Endodermal cell (in vitro differentiated cells): ENCODE results near the gene SLC6A13. TPM values are rescaled to one million over a fixed set of nuclear protein-coding genes. Genes with fewer than 3 reads are reported as not detected.

Experiments used
- DNase-seq: peaks from one replicate; pipeline ENCODE4 v3.0.0-alpha.2; 2017
- H3K27ac ChIP-seq: 2 replicates; pipeline ENCODE4 v1.5.1; 2013; ENCODE audit warnings: mild to moderate bottlenecking, low read depth, low read length, moderate library complexity
- H3K27me3 ChIP-seq: 2 replicates; pipeline ENCODE4 v1.6.1; 2013; ENCODE audit warnings: mild to moderate bottlenecking, low read length, moderate library complexity; ENCODE audit not compliant: insufficient read depth, control insufficient read depth, poor library complexity, severe bottlenecking
- H3K36me3 ChIP-seq: 2 replicates; pipeline ENCODE4 v1.7.0; 2013; ENCODE audit warnings: mild to moderate bottlenecking, low read length, moderate library complexity; ENCODE audit not compliant: control insufficient read depth, insufficient read depth
- H3K4me1 ChIP-seq: one replicate; pipeline ENCODE4 v1.7.0; 2013; ENCODE audit warnings: low read length; ENCODE audit not compliant: control insufficient read depth, insufficient read depth
- H3K4me3 ChIP-seq: 2 replicates; pipeline ENCODE4 v1.5.1; 2013; ENCODE audit warnings: mild to moderate bottlenecking, low read length, moderate library complexity
- H3K9ac ChIP-seq: 2 replicates; pipeline ENCODE4 v1.6.1; 2013; ENCODE audit warnings: mild to moderate bottlenecking, low read length, moderate library complexity; ENCODE audit not compliant: poor library complexity, severe bottlenecking; ENCODE audit errors: extremely low read depth
- H3K9me3 ChIP-seq: 2 replicates; pipeline ENCODE4 v1.6.1; 2013; ENCODE audit warnings: mild to moderate bottlenecking, low read length, moderate library complexity; ENCODE audit not compliant: control insufficient read depth
- H3K27ac Mint-ChIP-seq: 2 replicates; pipeline ENCODE4 v1.8.0; 2020; ENCODE audit warnings: mixed read lengths
- H3K27me3 Mint-ChIP-seq: 2 replicates; pipeline ENCODE4 v1.8.0; 2021; ENCODE audit warnings: mild to moderate bottlenecking, mixed read lengths; ENCODE audit not compliant: insufficient read depth
- H3K36me3 Mint-ChIP-seq: 2 replicates; pipeline ENCODE4 v1.8.0; 2020; ENCODE audit warnings: low read depth, mixed read lengths
- H3K4me1 Mint-ChIP-seq: 2 replicates; pipeline ENCODE4 v1.8.0; 2020; ENCODE audit warnings: mixed read lengths
- H3K4me3 Mint-ChIP-seq: 2 replicates; pipeline ENCODE4 v1.8.0; 2020; ENCODE audit warnings: mild to moderate bottlenecking, moderate library complexity, mixed read lengths
- H3K9me3 Mint-ChIP-seq: 2 replicates; pipeline ENCODE4 v1.8.0; 2020; ENCODE audit warnings: mild to moderate bottlenecking, mixed read lengths
- WGBS, 2 experiments: methylation state at CpG; one replicate each; pipeline versions ENCODE4 v1.1.5 to v1.1.7; 2013; ENCODE audit warnings: missing lambda C conversion rate in 2 of 2, mixed read lengths in 1 of 2; ENCODE audit not compliant: insufficient coverage in 1 of 2, insufficient read length in 1 of 2; 5-methylcytosine and 5-hydroxymethylcytosine counted together
- total RNA-seq, 2 donors: library from RNA; stranded (reverse); fragmentation: NEBNext Ultra II Directional in 1 of 2; extraction: Animal tissue kit (Norgen Biotek cat#: 25700) in 1 of 2; gene quantifications; 2 replicates in 1 of 2; 3 replicates in 1 of 2; pipeline ENCODE4 v1.2.1, GENCODE V29; 2021
- TF ChIP-seq, protein P1 (sequence below): fragments of 200-600 bp; sonication (generic); conservative IDR thresholded peaks from 2 replicates; pipeline ENCODE4 v1.5.0; 2021; ENCODE audit warnings: antibody characterized with exemption, mild to moderate bottlenecking

SLC6A13 gene
- total RNA-seq, 2 donors from 2014 or later: 1.1 to 2.4 TPM

- Mint-ChIP-seq H3K9me3 (no peaks in the 10 kb centered on the region), H3K4me3 (no peak overlapping the region)
Measured at GRCh38 chr12:272942-273341, 10.3 kb upstream of the SLC6A13 start.

DNA sequence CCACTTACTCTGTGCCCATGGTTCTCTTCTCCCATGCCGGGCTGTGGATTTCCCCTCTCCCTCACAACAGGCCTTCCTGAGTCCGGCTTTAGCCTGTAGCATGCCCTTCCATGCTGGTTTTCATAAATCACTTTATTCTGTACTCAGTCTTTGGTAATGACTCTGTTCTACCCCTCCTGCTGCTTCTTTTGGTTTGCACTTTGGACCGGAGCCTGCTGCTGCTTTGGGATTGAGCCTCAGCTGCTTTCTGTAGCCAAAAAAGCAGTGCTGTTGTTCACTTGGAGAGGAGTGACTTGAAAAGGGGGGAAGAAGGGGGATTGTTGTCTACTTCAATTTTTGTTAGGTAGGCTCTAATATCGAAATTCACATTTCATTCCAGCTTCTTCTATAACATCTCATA is 8.5 kb upstream of the SLC6A13 start:
- Histone ChIP-seq H3K9me3 (no peaks in the 10 kb centered on the region), H3K4me1 (no peaks in the 10 kb centered on the region), H3K4me3 (no peak overlapping the region), H3K27ac (no peak overlapping the region), H3K27me3 (no peaks in the 10 kb centered on the region), H3K36me3 (no peaks in the 10 kb centered on the region), H3K9ac (no peak overlapping the region)
- Mint-ChIP-seq H3K36me3 (peaks cover 2% of the 10 kb centered on the region), H3K4me1 (peaks cover 22% of the 10 kb centered on the region), H3K4me3 (no peak overlapping the region), H3K27ac (no peak overlapping the region), H3K27me3 (peaks cover 2% of the 10 kb centered on the region), H3K9me3 (no peaks in the 10 kb centered on the region)
- no peak for DNase-seq
- 92 to 95% methylated on average over 3 to 4 of the region's 4 CpGs for WGBS, 2 experiments
- TF ChIP-seq, protein P1, sequence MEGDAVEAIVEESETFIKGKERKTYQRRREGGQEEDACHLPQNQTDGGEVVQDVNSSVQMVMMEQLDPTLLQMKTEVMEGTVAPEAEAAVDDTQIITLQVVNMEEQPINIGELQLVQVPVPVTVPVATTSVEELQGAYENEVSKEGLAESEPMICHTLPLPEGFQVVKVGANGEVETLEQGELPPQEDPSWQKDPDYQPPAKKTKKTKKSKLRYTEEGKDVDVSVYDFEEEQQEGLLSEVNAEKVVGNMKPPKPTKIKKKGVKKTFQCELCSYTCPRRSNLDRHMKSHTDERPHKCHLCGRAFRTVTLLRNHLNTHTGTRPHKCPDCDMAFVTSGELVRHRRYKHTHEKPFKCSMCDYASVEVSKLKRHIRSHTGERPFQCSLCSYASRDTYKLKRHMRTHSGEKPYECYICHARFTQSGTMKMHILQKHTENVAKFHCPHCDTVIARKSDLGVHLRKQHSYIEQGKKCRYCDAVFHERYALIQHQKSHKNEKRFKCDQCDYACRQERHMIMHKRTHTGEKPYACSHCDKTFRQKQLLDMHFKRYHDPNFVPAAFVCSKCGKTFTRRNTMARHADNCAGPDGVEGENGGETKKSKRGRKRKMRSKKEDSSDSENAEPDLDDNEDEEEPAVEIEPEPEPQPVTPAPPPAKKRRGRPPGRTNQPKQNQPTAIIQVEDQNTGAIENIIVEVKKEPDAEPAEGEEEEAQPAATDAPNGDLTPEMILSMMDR: no peak

More at GRCh38 chr12:272942-273341, 10.3 kb upstream of the SLC6A13 start:
- no peak overlapping the region for H3K27ac Mint-ChIP-seq
- H3K9ac ChIP-seq: no peak overlapping the region
- H3K4me1 Mint-ChIP-seq: peaks cover 5% of the 10 kb centered on the region
- no peaks in the 10 kb centered on the region for H3K27me3 Mint-ChIP-seq
- WGBS, 2 experiments: 97 to 98% methylated on average over 4 to 6 of the region's 6 CpGs
- H3K9me3 ChIP-seq: no peaks in the 10 kb centered on the region
- no peaks in the 10 kb centered on the region for H3K36me3 ChIP-seq
- no peak for DNase-seq
- H3K27me3 ChIP-seq: no peaks in the 10 kb centered on the region
- H3K4me3 ChIP-seq: no peak overlapping the region
- no peaks in the 10 kb centered on the region for H3K4me1 ChIP-seq
- H3K27ac ChIP-seq: no peak overlapping the region
- TF ChIP-seq, protein P1: no peak
- H3K36me3 Mint-ChIP-seq: peaks cover 2% of the 10 kb centered on the region

DNA sequence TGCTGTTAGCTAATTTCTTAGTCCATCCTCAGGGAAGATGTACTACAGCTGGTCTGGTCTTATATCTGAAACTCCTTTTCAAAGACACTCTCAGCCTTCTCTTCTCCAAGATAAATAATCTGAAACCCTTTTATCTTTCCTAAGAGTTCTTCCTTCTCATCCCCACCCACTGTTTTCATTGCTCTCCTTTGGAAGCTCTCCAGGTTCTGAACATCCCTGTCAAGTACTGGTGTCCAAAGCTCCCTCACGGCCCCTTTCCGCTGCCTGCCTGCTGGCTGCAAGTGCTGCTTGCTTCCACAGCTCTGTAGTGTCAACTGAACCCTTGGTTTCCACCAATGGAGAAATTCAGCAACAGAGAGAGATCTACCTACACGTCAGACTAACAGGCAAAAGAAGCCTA is 6.6 kb upstream of the SLC6A13 start:
- H3K27me3 Mint-ChIP-seq: peaks cover 16% of the 10 kb centered on the region
- TF ChIP-seq, protein P1: no peak
- no peak overlapping the region for H3K9ac ChIP-seq
- 0 to 61% methylated on average over 1 to 3 of the region's 3 CpGs for WGBS, 2 experiments
- no peak for DNase-seq
- H3K36me3 Mint-ChIP-seq: peaks cover 2% of the 10 kb centered on the region
- H3K36me3 ChIP-seq: no peaks in the 10 kb centered on the region
- no peak overlapping the region for H3K27ac Mint-ChIP-seq
- no peaks in the 10 kb centered on the region for H3K9me3 Mint-ChIP-seq
- no peak overlapping the region for H3K4me3 Mint-ChIP-seq
- no peaks in the 10 kb centered on the region for H3K4me1 ChIP-seq
- H3K4me3 ChIP-seq: no peak overlapping the region
- peaks cover 29% of the 10 kb centered on the region for H3K4me1 Mint-ChIP-seq
- no peaks in the 10 kb centered on the region for H3K27me3 ChIP-seq
- no peak overlapping the region for H3K27ac ChIP-seq
- no peaks in the 10 kb centered on the region for H3K9me3 ChIP-seq
